SU-DHL-6 (cell line): Measurements from ENCODE around the gene GALNT16.

Source experiments
- EZH2phosphoT487 ChIP-seq: fragments of 200-600 bp; sonication (generic), shearing (Covaris generic); conservative IDR thresholded peaks from 2 replicates; pipeline ENCODE4 v1.6.1; 2018; ENCODE audit warnings: mild to moderate bottlenecking, antibody characterized with exemption, low read length, moderate library complexity, mixed read lengths
- TF ChIP-seq, protein P1 (sequence below): fragments of 200-600 bp; sonication (generic); IDR thresholded peaks from one replicate; pipeline ENCODE4 v1.5.1; 2017; ENCODE audit warnings: antibody characterized with exemption, mild to moderate bottlenecking, low read length, moderate library complexity; ENCODE audit not compliant: insufficient read depth, poor library complexity, severe bottlenecking

DNA sequence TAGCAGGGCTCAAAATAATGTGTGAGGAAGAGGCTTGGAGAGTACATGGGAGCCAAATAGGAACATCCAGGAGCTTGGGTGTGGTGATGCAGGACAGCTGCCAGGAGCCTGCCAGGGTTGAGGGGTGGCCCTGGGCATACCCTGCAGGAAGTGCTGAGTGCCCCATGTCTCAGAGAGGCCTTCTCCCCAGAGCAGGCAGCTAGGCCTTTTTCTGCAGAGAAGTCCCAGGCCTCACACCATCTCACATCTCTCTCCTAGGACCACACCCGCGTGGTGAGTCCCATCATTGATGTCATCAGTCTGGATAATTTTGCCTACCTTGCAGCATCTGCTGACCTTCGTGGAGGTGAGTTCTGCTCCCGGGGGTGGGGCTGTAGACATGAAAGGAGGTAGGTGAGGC is 71.2 kb downstream of the GALNT16 start:
- TF ChIP-seq, protein P1, sequence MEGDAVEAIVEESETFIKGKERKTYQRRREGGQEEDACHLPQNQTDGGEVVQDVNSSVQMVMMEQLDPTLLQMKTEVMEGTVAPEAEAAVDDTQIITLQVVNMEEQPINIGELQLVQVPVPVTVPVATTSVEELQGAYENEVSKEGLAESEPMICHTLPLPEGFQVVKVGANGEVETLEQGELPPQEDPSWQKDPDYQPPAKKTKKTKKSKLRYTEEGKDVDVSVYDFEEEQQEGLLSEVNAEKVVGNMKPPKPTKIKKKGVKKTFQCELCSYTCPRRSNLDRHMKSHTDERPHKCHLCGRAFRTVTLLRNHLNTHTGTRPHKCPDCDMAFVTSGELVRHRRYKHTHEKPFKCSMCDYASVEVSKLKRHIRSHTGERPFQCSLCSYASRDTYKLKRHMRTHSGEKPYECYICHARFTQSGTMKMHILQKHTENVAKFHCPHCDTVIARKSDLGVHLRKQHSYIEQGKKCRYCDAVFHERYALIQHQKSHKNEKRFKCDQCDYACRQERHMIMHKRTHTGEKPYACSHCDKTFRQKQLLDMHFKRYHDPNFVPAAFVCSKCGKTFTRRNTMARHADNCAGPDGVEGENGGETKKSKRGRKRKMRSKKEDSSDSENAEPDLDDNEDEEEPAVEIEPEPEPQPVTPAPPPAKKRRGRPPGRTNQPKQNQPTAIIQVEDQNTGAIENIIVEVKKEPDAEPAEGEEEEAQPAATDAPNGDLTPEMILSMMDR, result no peak
- no peak for TF ChIP-seq EZH2phosphoT487
